ENCODE measurements around the gene MBD5.

Gene MBD5

DNA sequence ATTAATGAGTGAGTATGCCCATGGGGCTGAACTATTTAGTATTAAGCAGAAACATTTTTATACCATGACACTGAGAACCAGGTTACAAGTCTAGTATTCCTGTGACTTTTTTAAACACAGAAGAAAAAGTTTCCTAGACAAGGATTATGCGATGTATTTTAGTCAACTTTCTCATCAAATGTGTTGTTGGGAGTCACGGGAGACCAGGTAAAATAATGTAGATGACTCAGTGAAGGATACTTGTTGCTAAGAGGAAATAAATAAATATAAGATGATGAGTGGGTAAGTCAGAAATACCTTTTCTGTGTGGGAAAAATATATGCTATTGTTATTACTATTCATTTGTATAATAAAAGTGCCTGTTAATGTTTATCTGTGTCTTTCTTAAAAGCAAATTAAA is 23.4 kb downstream of the MBD5 start:
- no peak for TF ChIP-seq FOXM1 (IDR thresholded peaks at IDR 0.05; ENCODE audit: borderline replicate concordance, low read depth)
- TF ChIP-seq YY1 (IDR thresholded peaks at IDR 0.05; ENCODE audit: low read depth), result no peak
- TF ChIP-seq TCF12 (IDR thresholded peaks at IDR 0.05; ENCODE audit: low read depth), result no peak
- TF ChIP-seq EP300 (IDR thresholded peaks at IDR 0.05; ENCODE audit: borderline replicate concordance), result no peak
- no peak for TF ChIP-seq ZBTB7A (IDR thresholded peaks at IDR 0.05; ENCODE audit: low read depth)
- no peak for TF ChIP-seq CEBPB (IDR thresholded peaks at IDR 0.05)
- no peak for TF ChIP-seq TEAD4 (IDR thresholded peaks at IDR 0.05)

DNA sequence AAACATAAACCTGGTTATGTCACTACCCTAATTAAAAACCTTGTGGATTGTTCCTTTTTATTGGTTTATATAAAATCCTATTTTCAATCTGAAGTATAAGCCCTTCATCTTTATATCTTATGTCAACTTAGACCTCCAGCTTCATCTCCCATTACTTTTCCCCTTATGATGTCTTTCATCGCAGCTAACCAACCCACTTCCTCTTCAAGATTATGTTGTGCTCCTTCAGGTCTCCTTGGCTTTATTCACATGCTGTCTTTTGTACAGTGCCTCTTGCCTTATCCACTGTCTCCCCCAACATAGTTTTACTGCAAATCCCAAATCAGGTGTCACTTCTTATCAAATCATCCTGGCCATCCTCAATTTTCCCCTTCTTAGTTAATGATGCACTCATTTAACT is 25.9 kb downstream of the MBD5 start:
- no peak for TF ChIP-seq RAD21 (IDR thresholded peaks at IDR 0.05; ENCODE audit: low read depth)
- no peak for TF ChIP-seq TEAD4 (IDR thresholded peaks at IDR 0.05)
- no peak for TF ChIP-seq EP300 (IDR thresholded peaks at IDR 0.05; ENCODE audit: borderline replicate concordance)

DNA sequence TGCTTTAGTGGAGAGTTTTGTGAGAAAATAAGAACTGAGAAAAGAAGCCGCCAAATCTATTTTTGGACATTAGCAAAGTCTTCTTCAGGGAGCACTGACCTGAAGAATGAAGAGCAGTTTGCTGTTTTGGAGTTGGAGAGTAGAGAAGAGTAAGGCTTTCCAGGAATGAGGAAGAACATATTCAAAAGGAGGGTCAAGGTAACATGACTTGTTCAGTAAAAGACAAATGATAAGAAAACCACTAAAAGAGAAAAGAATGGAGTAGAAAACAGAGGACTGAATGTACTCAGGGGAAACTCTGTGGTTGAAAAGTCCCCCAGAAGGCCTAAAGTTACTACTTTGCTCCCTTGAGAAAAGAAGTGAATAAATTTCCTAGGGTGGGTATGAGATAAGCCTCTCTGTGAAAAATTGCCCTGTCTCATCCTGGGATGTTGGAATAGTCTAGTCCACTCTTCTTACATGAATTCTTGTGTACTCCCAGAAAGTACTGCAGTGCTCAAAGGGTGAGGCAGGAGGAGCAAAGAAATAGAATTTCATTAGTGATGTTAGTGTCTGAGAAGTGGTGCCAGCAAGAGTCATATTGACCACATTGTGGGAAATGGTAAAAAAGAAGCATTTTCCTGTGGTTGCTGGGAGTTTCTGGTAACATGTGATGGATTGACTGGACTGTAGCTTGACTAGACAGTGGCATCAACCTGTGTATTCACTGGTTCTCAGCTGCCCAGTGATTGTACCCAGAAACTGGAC is 27.8 kb downstream of the MBD5 start:
- TF ChIP-seq YY1 (IDR thresholded peaks at IDR 0.05; ENCODE audit: low read depth) (no peak), RAD21 (IDR thresholded peaks at IDR 0.05; ENCODE audit: low read depth) (no peak), CEBPB (IDR thresholded peaks at IDR 0.05) (no peak)
- TF ChIP-seq, protein P1, sequence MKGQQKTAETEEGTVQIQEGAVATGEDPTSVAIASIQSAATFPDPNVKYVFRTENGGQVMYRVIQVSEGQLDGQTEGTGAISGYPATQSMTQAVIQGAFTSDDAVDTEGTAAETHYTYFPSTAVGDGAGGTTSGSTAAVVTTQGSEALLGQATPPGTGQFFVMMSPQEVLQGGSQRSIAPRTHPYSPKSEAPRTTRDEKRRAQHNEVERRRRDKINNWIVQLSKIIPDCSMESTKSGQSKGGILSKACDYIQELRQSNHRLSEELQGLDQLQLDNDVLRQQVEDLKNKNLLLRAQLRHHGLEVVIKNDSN (IDR thresholded peaks at IDR 0.05), result no peak
- TF ChIP-seq, protein P2, sequence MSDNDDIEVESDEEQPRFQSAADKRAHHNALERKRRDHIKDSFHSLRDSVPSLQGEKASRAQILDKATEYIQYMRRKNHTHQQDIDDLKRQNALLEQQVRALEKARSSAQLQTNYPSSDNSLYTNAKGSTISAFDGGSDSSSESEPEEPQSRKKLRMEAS (IDR thresholded peaks at IDR 0.05), result no peak
- TF ChIP-seq, protein P3, sequence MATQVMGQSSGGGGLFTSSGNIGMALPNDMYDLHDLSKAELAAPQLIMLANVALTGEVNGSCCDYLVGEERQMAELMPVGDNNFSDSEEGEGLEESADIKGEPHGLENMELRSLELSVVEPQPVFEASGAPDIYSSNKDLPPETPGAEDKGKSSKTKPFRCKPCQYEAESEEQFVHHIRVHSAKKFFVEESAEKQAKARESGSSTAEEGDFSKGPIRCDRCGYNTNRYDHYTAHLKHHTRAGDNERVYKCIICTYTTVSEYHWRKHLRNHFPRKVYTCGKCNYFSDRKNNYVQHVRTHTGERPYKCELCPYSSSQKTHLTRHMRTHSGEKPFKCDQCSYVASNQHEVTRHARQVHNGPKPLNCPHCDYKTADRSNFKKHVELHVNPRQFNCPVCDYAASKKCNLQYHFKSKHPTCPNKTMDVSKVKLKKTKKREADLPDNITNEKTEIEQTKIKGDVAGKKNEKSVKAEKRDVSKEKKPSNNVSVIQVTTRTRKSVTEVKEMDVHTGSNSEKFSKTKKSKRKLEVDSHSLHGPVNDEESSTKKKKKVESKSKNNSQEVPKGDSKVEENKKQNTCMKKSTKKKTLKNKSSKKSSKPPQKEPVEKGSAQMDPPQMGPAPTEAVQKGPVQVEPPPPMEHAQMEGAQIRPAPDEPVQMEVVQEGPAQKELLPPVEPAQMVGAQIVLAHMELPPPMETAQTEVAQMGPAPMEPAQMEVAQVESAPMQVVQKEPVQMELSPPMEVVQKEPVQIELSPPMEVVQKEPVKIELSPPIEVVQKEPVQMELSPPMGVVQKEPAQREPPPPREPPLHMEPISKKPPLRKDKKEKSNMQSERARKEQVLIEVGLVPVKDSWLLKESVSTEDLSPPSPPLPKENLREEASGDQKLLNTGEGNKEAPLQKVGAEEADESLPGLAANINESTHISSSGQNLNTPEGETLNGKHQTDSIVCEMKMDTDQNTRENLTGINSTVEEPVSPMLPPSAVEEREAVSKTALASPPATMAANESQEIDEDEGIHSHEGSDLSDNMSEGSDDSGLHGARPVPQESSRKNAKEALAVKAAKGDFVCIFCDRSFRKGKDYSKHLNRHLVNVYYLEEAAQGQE (IDR thresholded peaks at IDR 0.05; ENCODE audit: low read depth), result no peak

DNA sequence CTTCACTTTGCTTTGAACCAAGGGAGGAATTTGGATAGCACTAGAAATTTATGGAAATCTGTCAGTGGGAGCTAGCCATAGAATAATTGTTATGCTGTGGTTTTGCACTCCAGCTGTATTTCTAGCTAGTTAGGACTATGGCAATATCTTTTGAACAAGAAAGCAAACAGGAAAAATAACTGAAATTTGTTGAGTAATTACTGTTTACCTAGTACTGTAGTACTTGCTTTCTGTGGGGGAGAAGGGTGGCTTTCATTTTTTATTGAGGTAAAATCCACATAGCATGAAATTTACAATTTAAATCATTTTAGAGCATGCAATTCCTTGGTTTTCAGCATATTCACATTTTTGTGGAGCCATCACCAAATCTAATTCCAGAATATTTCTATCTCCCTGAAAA is 28.4 kb downstream of the MBD5 start:
- TF ChIP-seq CREB1 (IDR thresholded peaks at IDR 0.05; ENCODE audit: low read depth) (no peak), TAF1 (IDR thresholded peaks at IDR 0.05; ENCODE audit: low read depth) (no peak), RAD21 (IDR thresholded peaks at IDR 0.05; ENCODE audit: low read depth) (no peak)

DNA sequence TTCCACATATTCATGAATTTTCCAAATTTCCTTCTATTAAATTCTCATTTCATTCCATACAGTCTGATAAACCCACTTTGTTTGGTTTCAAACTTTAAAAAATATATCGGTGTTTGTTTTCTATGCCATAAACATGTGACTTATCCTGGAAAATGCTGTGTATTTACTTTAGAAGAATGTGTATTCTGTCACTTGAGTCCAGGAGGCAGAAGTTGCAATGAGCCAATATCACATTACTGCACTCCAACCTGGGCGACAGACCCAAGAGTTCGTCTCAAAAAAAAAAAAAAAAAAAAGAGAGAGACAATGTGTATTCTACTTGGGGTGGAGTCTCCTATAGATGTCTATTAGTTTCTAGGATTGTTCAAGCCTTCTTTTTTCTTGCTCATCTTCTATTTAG is 31.8 kb downstream of the MBD5 start:
- TF ChIP-seq EGR1 (IDR thresholded peaks at IDR 0.05) (no peak), TEAD4 (IDR thresholded peaks at IDR 0.05) (no peak), CREB1 (IDR thresholded peaks at IDR 0.05; ENCODE audit: low read depth) (no peak), TAF1 (IDR thresholded peaks at IDR 0.05; ENCODE audit: low read depth) (no peak), ZBTB7A (IDR thresholded peaks at IDR 0.05; ENCODE audit: low read depth) (no peak), NFIC (IDR thresholded peaks at IDR 0.05) (no peak), RAD21 (IDR thresholded peaks at IDR 0.05; ENCODE audit: low read depth) (no peak), FOXM1 (IDR thresholded peaks at IDR 0.05; ENCODE audit: borderline replicate concordance, low read depth) (no peak)
- TF ChIP-seq, protein P1 (IDR thresholded peaks at IDR 0.05), result no peak
- TF ChIP-seq, protein P2 (IDR thresholded peaks at IDR 0.05), result no peak

DNA sequence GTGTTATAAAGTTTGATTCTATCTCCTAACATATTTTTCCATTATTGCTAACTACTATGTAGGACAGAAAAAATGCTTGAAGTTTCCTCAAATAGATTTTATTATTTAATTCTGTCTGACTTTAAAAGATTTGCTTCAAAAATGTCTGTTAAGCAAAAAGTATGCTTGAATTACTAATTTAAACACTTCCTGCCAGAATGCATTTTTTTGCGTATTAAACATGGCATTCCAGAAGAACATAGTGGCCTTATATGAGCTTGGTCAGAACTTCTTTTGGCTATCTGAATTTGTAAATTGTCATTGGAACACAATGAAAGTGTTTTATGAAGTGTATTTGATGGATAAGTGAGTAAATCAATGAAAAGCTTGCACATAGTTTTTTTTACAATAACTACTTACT is 37.8 kb downstream of the MBD5 start:
- no peak for TF ChIP-seq TAF1 (IDR thresholded peaks at IDR 0.05; ENCODE audit: low read depth)
- TF ChIP-seq CREB1 (IDR thresholded peaks at IDR 0.05; ENCODE audit: low read depth), result no peak
- no peak for TF ChIP-seq FOXM1 (IDR thresholded peaks at IDR 0.05; ENCODE audit: borderline replicate concordance, low read depth)
- TF ChIP-seq, protein P2 (IDR thresholded peaks at IDR 0.05), result no peak
- TF ChIP-seq, protein P1 (IDR thresholded peaks at IDR 0.05), result no peak
- TF ChIP-seq RAD21 (IDR thresholded peaks at IDR 0.05; ENCODE audit: low read depth), result no peak
- no peak for TF ChIP-seq EP300 (IDR thresholded peaks at IDR 0.05; ENCODE audit: borderline replicate concordance)
- no peak for TF ChIP-seq TCF12 (IDR thresholded peaks at IDR 0.05; ENCODE audit: low read depth)
- TF ChIP-seq ZBTB7A (IDR thresholded peaks at IDR 0.05; ENCODE audit: low read depth), result no peak
- no peak for TF ChIP-seq YY1 (IDR thresholded peaks at IDR 0.05; ENCODE audit: low read depth)
- no peak for TF ChIP-seq EGR1 (IDR thresholded peaks at IDR 0.05)
- TF ChIP-seq CEBPB (IDR thresholded peaks at IDR 0.05), result no peak

DNA sequence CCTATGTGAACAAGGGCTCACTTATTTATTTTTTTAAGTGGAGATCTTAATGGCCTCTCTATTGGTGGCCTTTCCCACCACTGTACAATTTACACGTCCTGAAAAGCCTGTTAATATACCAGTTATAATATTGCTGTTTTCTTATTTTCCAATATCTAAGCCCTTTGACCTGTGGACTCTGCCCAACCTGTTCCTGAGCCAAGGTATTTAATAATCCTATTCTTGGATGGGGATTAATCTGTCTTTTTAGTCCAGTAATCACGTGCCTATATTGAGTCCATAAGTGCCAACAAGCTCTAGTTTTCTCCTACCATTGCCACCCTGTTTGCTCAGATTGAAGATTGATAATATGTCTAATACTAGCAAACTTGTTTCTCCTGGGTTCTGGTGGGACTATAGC is 42.7 kb downstream of the MBD5 start:
- TF ChIP-seq RAD21 (IDR thresholded peaks at IDR 0.05; ENCODE audit: low read depth) (no peak), NFIC (IDR thresholded peaks at IDR 0.05) (no peak)
- TF ChIP-seq, protein P2 (IDR thresholded peaks at IDR 0.05), result no peak
